GM12872 (cell line): ENCODE measurements around the gene SORCS3.

Experiments used
- CTCF ChIP-seq: IDR thresholded peaks from 3 replicates; pipeline ENCODE4 v1.5.1; 2011; ENCODE audit warnings: low read depth, mild to moderate bottlenecking, low read length, moderate library complexity; ENCODE audit not compliant: insufficient read depth

SORCS3 gene

DNA sequence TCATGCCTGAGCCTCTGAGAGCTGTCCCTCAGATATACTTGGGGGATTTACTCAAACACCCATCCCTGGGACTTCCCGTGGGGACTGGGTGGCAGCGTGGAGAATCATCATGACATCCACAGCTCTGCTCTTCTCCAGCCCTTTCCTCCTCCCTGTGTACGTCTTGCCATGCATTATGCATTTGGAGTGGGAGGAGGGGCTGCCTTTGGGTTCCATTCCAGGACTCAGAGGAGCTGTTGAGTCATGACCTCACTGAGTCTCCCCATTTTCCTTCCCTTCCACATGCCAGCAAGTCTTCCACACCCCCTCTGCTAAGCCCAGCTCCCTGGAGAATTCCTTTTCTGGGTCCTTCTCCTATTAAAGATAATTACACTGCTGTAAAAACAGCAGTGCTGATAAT is 480.7 kb downstream of the SORCS3 start:
- TF ChIP-seq CTCF, result no peak

DNA sequence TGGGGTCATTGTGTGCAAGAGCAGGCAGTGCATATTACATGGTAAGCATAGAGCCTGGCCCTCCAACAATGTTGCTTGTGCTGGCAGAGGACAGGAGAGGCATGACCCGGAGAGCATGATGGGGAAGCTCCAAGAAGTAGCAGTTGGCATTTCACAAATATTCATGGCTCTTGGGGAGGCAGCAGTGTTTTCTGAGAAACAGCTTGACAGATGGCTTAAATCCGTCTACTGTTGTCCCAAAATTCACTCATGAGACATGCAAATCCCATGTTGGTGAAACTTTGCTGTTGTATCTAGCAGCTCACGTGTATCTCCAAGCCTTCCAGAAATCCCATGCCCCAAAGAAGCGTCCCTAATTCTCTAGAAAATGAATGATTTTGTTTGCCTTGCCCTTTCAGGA is 487.0 kb downstream of the SORCS3 start:
- no peak for TF ChIP-seq CTCF

DNA sequence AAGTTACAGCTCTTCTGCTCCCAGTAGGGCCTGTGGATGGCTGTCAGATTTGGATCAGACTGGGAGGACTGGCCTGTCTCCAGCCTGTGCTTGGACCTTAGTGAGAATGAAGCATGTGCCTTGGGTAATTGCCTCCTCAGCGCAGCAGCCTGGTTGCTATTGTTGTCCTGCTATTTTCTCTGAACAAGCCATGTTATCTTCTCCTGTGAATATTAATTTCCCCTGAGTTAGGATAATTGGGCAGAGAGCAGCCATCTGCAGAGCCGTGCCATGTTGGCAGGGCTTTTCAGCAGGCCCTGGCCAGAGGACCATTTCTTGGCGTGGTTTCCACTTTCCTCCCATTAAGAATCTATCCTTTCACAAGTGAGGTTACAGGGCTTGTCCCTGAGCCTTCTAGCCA is 497.3 kb downstream of the SORCS3 start:
- TF ChIP-seq CTCF, result no peak

GRCh38 chr10:105139363-105139896 is 498.3 kb downstream of the SORCS3 start:
- TF ChIP-seq CTCF, result no peak

DNA sequence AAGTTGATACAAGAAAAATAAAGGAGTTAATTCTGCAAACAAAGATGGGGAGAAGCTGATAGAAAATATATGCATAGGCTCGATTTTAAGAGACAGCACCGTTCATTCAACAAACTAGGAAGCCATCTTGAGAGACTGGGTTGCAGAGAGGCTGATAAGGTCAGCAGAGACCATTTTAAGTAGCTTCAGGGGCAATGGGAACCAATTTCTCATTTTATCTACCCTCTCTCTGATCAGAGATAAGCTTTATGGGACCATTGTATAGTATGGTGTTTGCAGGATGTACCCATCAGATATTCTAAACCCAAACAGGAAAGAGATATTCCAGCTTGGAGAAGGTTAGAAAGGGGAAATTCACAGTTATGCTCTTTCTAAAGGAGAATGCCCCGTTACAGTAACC is 499.5 kb downstream of the SORCS3 start:
- no peak for TF ChIP-seq CTCF

DNA sequence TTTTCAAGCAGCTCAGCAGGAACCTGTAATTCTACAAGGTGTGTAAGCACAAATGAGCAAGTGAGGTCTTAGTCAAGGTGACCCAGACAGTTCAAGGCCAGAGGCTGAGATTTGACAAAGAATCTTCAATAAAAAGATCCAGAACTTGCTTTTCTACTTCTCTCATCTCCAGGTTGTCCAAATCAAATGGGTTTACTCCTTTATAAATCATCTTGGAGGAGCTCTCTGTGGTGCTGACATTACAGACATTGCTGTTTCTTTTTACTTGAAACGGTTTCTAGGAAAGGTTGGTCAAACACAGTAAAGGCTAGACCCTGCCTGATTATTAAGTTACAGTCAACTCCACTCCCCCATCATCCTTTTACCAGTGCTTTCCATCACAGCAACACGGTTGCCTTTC is 504.6 kb downstream of the SORCS3 start:
- TF ChIP-seq CTCF, result no peak

DNA sequence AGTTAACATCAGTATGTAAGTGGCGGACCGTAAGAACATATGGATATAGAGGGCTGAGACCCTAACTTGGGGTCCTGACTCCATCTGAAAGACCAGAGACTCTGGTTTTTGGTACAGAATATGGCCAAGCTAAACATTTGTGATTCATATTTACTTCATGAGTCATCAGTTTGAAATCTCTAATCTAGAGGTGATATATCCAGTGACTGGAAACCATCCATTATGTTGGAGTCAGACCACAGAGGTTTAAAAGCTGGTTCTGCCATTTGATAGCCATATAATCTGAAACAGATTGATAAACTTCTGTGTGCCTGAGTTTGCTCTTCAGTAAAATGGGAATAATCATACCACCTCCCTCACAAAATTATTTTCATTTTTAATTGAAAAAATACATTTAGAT is 505.3 kb downstream of the SORCS3 start:
- TF ChIP-seq CTCF, result no peak

- no peak for TF ChIP-seq CTCF
These were observed 507.4 kb downstream of the SORCS3 start for GRCh38 chr10:105148456-105148855.
